ENCODE measurements around the gene CNGB1. TPM values are rescaled to one million over a fixed set of nuclear protein-coding genes. Genes with fewer than 3 reads are reported as not detected.

The CNGB1 gene
- total RNA-seq, 4 donors from 2014 or later: not detected

Other genes starting within 250 kb of the CNGB1 start
- gene KATNB1, start 235.4 kb downstream of the CNGB1 start, total RNA-seq: 10 to 100 TPM; 30.6 to 54.9 (median 41.1) TPM
- 100 to 1,000 TPM; 116 to 206 (median 164) TPM for gene KIFC3, start 168.6 kb downstream of the CNGB1 start, total RNA-seq
- 10 to 100 TPM in 1 of 4 donors, 1 to 10 TPM in 3; 8.1 to 12.1 (median 8.6) TPM for gene ZNF319, start 29.5 kb upstream of the CNGB1 start, total RNA-seq
- gene USB1, start 30.3 kb upstream of the CNGB1 start, total RNA-seq: 10 to 100 TPM; 13.3 to 34.2 (median 23.3) TPM
- gene MMP15, start 54.6 kb upstream of the CNGB1 start, total RNA-seq: 1 to 10 TPM; 5.2 to 9.1 (median 7.7) TPM
- 10 to 100 TPM; 46.6 to 66.6 (median 58.9) TPM for gene CFAP20, start 158.3 kb upstream of the CNGB1 start, total RNA-seq
- 100 to 1,000 TPM; 112 to 159 (median 141) TPM for gene CSNK2A2, start 227.0 kb upstream of the CNGB1 start, total RNA-seq